Stimulated activated CD4-positive, alpha-beta T cell treated with anti-CD3 and anti-CD28 coated beads, Interleukin-15, amount 100 ng/mL, for 24 hours (primary cell): ENCODE measurements around the gene TFB1M.
"Not testable (repeated sequence)": the region's sequence is repeated elsewhere in the genome, so short reads cannot be mapped to it uniquely, and the experiment has no call there.

Experiments
- DNase-seq: peaks from one replicate; pipeline ENCODE4 v3.0.0-alpha.2; 2020

The TFB1M gene

GRCh38 chr6:155297669-155298068 lies 16.6 kb downstream of the TFB1M start:
- no peak for DNase-seq

DNA sequence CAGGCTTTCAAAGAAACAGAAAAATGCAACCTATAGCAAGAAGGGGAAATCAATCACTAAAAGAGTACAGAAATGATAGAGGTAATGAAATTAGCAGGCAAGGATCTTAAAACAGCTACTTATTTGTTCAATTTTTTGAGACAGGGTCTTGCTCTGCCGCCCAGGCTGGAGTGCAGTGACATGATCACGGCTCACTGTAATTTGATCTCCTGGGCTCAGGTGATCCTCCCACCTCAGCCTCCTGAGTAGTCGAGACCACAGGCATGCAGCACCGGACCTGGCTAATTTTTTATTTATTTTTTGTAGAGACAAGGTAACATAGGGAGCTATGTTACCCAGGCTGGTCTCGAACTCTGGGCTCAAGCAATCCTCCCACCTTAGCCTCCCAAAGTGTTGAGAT lies 21.6 kb downstream of the TFB1M start:
- no peak for DNase-seq

GRCh38 chr6:155291291-155291690 lies 23.0 kb downstream of the TFB1M start:
- no peak for DNase-seq

GRCh38 chr6:155290491-155290890 lies 23.8 kb downstream of the TFB1M start:
- DNase-seq = no peak

- no peak for DNase-seq
These were observed 26.5 kb downstream of the TFB1M start for GRCh38 chr6:155287762-155288161.

DNA sequence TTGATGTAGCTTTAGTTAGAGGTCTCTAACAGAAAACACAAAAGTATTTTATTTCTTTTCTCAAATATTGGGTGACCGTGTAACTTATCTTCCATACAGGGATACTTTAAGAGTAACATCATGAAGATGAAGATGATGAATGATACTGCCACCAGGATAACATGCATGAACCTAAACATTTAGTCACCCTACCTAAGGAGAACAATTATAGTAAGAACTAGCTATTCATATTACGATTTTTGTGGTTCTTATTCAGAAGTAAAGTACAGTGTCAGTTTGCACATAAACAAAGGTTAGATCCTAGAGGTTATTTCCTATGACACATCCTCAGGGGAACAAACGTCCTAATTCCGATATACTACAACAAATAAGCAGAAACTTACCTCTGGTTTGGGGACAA lies 29.5 kb downstream of the TFB1M start:
- DNase-seq = no peak

- DNase-seq = no peak
These were observed 35.8 kb downstream of the TFB1M start for GRCh38 chr6:155278319-155279049.

DNA sequence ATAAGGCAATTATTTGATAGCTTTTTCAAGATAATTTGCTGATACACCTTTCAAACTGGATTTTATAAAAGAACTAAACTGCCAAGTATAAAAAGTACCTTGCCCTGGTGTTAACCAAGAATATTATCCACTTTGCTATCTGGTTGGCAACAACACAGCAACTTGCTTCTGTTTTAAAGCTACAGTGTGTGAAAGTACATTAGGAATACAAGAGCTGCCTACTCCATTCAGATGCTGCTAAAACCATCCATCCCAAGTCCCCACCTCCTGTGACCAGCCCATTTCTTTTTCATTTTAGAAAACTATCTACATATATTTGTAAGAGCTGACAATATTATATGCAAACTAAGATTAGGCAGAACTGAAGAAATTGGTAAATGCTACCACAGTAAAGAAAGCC lies 37.6 kb downstream of the TFB1M start:
- no peak for DNase-seq

GRCh38 chr6:155275808-155276480 lies 38.3 kb downstream of the TFB1M start:
- DNase-seq = no peak

- no peak for DNase-seq
These were observed 39.8 kb downstream of the TFB1M start for GRCh38 chr6:155274533-155274932.

- no peak for DNase-seq
These were observed 40.2 kb downstream of the TFB1M start for GRCh38 chr6:155274106-155274505.

DNA sequence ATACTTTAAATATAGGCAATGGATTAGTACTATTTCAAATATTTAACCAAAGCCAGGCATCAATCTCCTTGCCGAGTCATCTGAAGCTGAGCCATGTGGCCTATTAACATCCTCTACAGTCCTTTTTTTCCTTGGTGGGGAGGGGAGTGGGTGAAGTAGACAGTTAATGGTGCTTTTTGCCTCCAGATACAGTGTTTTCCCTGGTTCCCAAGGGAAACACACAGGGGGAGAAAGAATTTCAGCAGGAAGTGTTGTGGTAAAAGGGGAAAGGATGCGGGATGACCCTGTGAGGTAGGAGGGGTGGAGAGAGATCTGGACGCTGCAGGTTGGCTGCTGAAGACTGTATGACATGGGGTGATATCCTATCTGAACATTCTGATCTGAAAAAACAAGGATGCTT lies 40.9 kb downstream of the TFB1M start:
- no peak for DNase-seq

DNA sequence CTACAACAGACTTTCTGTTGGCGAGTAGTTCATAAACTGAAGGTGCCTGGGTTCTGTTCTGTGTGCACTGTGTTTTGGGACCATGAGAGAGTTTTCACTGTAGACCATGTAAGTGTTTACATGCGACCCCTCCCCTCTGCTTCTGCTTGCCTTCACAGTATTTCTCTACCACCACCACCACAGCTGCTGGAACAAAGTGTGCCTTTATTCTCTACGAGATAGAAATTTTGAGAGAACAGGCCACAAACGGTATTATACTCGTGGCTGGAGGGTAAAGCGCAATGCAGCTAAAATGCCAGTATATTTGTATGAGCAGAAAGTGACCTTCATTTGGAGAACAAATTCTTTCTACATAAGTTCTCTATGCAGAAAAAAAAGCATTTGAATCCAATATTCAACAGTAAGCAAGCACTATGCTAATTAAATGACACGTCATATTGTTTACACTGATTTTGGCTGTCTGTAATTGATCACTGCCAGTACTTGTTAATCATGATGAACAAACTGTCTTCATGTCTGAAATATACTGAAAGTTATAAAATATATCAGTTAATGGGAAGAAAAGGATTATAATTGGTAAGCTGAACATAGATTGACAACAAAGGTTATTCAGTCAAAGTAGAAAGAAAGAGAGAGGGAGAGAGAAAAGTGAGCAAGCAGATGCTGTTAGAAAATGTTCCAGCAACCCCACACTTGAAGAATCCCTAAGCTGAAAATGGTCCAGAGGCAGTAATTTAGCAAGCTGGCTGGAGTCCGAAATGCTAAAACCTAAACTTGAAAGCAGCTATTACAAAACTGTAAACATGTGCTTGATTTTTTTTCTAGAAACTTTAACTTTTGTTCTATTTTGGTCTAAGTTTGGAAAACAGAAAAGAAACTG lies 41.7 kb downstream of the TFB1M start:
- no peak for DNase-seq

DNA sequence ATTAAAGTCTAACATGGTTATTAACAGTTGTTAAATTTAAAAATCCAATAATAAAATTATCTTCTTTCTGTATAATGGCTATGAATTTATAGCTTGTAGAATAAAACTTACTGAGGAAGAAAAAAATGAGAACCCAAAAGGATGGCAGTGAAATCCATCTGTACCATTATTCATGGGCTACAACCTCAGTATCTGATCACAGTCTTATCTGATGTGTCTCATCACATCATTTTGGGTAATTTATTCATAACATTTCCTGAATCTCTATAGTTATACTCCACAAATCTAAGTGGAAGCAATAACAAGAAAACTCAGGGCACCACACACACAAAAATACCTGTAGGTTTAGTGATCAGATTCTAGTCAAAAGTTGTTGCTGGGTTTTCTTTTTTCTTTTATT lies 43.1 kb downstream of the TFB1M start:
- no peak for DNase-seq

GRCh38 chr6:155270561-155271091 lies 43.7 kb downstream of the TFB1M start:
- DNase-seq = no peak

DNA sequence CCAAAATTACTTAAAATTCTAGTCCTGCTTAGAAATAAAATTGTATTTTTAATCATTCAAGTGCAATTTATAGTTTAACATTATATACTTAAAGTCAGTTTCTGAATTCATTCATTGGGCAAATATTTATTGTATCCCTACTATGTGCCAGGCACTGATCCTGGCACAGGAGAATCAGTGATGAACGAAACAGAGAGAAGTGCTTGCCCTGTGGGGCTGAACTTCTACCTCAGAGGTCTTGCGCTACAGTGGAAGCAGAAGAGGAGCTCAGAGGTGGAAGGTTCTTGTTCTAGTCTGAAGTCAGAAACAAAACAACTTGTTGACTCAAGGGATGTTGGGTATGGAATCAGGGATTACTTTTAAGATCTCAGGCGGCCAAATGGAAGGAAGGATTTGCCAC lies 44.5 kb downstream of the TFB1M start:
- no peak for DNase-seq

DNA sequence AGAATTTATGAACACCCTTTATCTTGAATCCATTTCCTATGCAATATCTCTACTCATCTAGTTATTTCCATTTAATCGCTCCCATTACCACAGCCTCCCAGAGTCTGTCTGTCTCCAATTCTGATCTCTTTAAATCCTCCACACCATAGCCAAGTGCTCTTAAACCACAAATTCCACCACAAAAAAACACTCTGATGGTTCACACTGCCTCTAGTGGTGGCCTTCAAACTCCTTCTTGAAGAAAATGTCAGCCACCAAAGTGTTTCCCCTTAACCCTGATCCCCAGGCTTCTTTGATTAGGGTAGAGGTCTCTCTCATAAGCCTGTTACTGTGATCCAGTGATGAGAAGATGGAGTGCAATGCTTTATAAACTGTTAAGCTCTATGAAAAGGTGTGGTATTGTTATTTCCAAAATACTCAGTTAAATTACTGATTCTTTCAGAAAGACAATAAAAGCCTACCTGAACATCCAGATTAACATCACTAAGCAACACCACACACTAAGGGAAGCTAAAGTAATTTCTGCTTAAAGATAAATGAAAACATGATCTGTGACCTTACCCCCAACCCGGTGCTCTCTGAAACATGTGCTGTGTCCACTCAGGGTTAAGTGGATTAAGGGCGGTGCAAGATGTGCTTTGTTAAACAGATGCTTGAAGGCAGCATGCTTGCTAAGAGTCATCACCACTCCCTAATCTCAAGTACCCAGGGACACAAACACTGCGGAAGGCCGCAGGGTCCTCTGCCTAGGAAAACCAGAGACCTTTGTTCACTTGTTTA lies 46.0 kb downstream of the TFB1M start:
- not testable (repeated sequence) for DNase-seq

DNA sequence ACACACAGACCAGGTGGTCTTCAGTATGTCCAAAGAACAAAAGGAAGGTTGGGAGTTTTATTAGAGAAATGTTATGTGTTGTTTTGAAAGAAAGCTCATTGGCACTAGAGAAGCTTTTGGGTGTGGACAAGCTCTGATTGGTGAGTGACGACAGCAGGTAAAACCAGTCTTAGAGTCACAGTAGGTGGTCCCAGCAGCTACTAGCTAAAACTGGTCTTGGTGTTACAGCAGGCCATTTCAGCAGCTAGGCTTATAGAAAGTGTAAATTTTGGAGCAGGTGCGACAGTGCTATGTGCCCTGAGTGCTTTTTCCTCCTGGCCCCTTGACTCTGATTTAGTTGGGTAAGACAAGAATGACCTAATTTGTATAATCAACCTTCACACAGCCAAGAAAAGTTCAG lies 46.9 kb downstream of the TFB1M start:
- DNase-seq = no peak

DNA sequence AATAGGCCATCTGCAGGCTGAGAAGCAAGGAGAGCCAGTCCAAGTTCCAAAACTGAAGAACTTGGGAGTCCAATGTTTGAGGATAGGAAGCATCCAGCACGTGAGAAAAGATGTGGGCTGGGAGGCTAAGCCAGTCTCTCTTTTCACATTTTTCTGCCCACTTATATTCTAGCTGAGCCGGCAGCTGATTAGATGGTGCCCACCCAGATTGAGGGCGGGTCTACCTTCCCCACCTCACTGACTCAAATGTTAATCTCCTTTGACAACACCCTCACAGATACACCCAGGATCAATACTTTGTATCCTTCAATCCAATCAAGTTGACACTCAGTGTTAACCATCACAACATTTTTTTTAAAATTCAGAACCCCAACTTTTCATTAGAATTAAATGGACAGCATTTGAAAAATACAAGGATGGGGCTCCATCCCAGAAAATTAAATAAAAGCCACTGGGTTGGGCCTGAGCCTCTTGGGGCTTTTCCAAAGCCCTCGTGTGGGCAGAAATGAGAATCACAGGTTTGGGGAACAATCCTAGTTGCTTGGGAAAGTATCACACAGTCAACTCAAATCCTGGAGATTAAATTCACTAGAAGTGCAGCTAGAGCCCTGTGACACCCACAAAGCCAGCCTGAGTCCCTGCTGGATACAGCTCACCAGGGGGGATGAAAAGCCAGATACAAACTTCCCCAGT lies 48.3 kb downstream of the TFB1M start:
- DNase-seq = no peak

DNA sequence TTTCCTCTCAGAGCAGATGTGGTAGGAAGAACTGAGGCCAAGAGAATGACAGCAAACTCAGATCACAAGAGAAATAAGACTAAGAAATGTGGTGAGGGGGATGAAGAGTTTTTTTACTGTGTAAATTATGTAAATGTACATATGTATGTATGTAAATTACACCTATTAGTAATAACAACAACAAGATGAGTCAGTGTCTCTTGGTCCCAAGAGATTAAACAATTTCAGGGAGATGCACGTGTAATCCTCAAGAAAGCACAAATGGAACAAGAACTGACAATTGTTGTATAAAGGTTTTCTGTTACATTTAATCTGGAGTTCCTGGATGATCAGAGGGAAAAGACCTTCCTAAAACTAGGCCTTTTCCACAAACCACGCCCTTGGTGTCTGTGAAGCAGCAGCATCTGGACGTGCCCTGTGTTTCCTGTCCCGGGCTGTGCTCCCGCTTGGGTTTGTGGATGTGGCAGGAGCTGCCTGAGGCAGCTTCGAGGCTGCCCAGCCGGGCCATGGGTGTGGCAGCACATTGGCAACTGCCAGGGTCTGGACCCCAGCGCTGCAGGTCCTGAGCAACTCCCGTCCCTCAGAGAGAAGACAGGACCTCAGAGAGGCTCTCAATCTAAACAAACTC lies 49.5 kb downstream of the TFB1M start:
- no peak for DNase-seq

DNA sequence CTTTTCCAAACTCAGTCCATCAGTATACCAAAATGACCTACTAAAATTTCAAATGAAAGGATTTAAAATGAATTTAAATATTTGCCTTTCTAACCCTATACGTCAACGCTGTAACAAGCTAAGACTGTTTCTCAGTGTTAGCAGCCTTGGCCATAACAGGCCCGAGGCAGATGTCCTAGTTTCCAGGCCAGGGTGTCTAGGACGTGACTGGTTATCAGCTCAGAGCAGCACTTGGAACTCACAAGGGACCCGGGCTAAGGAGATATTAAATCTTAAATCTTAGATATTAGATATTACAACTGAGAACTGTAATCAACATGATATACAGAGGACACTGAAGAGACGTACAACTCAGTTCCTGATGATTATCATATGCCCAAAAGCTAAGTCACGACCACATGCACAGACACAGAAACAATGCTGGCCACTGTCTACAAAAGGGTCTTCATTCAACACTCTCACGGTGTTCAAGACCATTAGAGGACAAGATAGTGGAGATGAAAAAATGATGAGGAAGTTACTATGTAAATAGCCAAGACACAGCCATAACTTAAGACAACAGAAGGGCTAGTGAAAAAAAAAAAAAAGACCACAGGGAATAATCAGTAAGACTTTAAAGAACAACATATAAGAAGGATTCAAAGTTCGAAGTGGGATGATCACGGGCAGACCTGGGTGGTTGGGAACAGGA lies 50.8 kb downstream of the TFB1M start, which contains the start of gene CLDN20:
TSS of gene CLDN20 (plus strand) at position 641 of the 691 bp plus-strand sequence. CDS start 11,707 bp downstream, outside the sequence.
- no peak for DNase-seq
